DND-41 (cell line): ENCODE results near the gene ZNF71.

Source experiments
- ATAC-seq: fragments of 200-7000 bp; cut with Tn5 transposase; 3 replicates; pipeline ENCODE4 v1.9.1; 2021; ENCODE audit warnings: low read depth; ENCODE audit not compliant: insufficient read depth
- DNase-seq: peaks from one replicate; pipeline ENCODE4 v3.0.0-alpha.2; 2020
- H2AFZ ChIP-seq: 2 replicates; pipeline ENCODE4 v1.6.0; 2012; ENCODE audit warnings: low read depth, low read length
- H3K27ac ChIP-seq: 2 replicates; pipeline ENCODE4 v1.5.1; 2012; ENCODE audit warnings: low read length, inconsistent platforms
- H3K27me3 ChIP-seq: fragments of 200-600 bp; sonication (generic); 2 replicates; pipeline ENCODE4 v1.6.0; 2012; ENCODE audit warnings: low read length, mild to moderate bottlenecking, inconsistent platforms; ENCODE audit not compliant: insufficient read depth, poor library complexity
- H3K36me3 ChIP-seq: 2 replicates; pipeline ENCODE4 v1.5.1; 2012; ENCODE audit warnings: low read length, inconsistent platforms; ENCODE audit not compliant: insufficient read depth
- H3K4me1 ChIP-seq: 2 replicates; pipeline ENCODE4 v1.5.1; 2012; ENCODE audit warnings: mild to moderate bottlenecking, low read length; ENCODE audit not compliant: insufficient read depth
- H3K4me2 ChIP-seq: 2 replicates; pipeline ENCODE4 v1.6.0; 2012; ENCODE audit warnings: mild to moderate bottlenecking, moderate library complexity, low read length, inconsistent platforms; ENCODE audit not compliant: insufficient read depth
- H3K4me3 ChIP-seq, 2 experiments: fragments of 200-600 bp in 1 of 2; shearing (Covaris generic) in 1 of 2; 2 replicates each; pipeline ENCODE4 v1.5.1; 2012 to 2016; ENCODE audit warnings: inconsistent platforms in 2 of 2, low read length in 2 of 2, mild to moderate bottlenecking in 2 of 2, low read depth in 1 of 2, moderate library complexity in 1 of 2
- H3K79me2 ChIP-seq: 2 replicates; pipeline ENCODE4 v1.6.0; 2012; ENCODE audit warnings: low read length, inconsistent platforms; ENCODE audit not compliant: insufficient read depth
- H3K9ac ChIP-seq: 2 replicates; pipeline ENCODE4 v1.6.0; 2012; ENCODE audit warnings: low read depth, mild to moderate bottlenecking, inconsistent platforms, low read length, moderate library complexity
- H3K9me3 ChIP-seq: 2 replicates; pipeline ENCODE4 v1.5.1; 2012; ENCODE audit warnings: low read length, moderate library complexity, mild to moderate bottlenecking, inconsistent platforms; ENCODE audit not compliant: insufficient read depth, severe bottlenecking
- H4K20me1 ChIP-seq: 2 replicates; pipeline ENCODE4 v1.6.0; 2012; ENCODE audit warnings: low read length; ENCODE audit not compliant: insufficient read depth
- EZH2 ChIP-seq: IDR thresholded peaks from 3 replicates; pipeline ENCODE4 v1.6.1; 2012; ENCODE audit warnings: borderline replicate concordance, low read depth, mild to moderate bottlenecking, moderate library complexity, low read length, inconsistent platforms; ENCODE audit not compliant: severe bottlenecking
- TF ChIP-seq, protein P1 (sequence below): IDR thresholded peaks from 2 replicates; pipeline ENCODE4 v1.5.1; 2012; ENCODE audit warnings: borderline replicate concordance, low read length, moderate library complexity, mild to moderate bottlenecking; ENCODE audit not compliant: poor library complexity, severe bottlenecking; ENCODE audit errors: extremely low read depth

ZNF71 gene

DNA sequence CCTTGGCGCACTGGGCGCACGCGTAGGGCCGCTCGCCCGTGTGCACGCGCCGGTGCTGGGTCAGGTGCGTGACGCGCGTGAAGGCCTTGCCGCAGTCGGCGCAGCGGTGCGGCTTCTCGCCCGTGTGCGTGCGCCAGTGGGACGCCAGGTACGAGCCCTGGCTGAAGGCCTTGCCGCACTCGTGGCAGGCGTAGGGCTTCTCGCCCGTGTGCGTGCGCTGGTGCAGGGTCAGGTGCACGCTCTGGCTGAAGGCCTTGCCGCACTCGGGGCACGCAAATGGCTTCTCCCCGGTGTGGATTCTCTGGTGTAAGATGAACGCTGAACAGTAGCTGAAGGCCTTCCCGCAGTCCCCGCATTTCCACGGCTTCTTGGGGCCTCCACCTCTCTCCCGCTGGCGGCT, 69.4 kb downstream of the ZNF71 start:
- Histone ChIP-seq H4K20me1 (no peaks in the 10 kb centered on the region), H3K36me3 (no peaks in the 10 kb centered on the region), H3K9ac (no peak overlapping the region), H3K4me1 (no peaks in the 10 kb centered on the region), H3K4me2 (no peak overlapping the region), H3K4me3 (no peak overlapping the region), H2AFZ (no peak overlapping the region), H3K27ac (no peak overlapping the region), H3K79me2 (no peaks in the 10 kb centered on the region), H3K9me3 (peaks cover 5% of the 10 kb centered on the region), H3K27me3 (no peaks in the 10 kb centered on the region)
- ATAC-seq = no peak
- DNase-seq = no peak
- no peak for TF ChIP-seq EZH2
- TF ChIP-seq, protein P1, sequence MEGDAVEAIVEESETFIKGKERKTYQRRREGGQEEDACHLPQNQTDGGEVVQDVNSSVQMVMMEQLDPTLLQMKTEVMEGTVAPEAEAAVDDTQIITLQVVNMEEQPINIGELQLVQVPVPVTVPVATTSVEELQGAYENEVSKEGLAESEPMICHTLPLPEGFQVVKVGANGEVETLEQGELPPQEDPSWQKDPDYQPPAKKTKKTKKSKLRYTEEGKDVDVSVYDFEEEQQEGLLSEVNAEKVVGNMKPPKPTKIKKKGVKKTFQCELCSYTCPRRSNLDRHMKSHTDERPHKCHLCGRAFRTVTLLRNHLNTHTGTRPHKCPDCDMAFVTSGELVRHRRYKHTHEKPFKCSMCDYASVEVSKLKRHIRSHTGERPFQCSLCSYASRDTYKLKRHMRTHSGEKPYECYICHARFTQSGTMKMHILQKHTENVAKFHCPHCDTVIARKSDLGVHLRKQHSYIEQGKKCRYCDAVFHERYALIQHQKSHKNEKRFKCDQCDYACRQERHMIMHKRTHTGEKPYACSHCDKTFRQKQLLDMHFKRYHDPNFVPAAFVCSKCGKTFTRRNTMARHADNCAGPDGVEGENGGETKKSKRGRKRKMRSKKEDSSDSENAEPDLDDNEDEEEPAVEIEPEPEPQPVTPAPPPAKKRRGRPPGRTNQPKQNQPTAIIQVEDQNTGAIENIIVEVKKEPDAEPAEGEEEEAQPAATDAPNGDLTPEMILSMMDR = no peak

DNA sequence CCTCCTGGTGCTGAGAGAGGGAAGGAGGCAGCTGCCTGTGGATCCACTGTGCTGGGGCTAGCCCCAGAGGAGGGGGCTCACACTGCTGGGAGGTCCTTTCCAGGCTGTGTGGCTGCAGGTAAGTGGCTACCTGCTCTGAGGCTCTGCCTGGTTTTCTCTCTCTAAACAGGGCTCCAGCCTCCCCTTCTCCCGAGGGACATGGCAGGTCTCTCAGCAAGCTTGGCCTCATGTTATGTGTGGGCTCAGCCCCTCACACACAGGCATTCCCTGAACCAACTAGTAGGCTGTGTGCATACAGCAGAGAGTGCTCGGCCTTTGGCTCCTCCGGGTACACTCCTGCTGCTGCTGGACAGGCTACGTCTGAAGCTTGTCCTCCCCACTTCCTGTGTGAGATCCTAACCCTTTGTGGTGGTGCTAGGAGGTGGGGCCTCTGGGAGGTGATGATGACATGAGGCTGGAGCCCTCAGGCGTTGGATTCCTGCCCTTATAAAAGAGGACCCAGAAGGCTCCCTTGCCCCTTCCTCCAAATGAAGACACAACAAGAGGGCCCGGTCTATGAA, 72.3 kb downstream of the ZNF71 start:
- Histone ChIP-seq H3K79me2 (no peaks in the 10 kb centered on the region), H2AFZ (no peak overlapping the region), H3K27me3 (no peaks in the 10 kb centered on the region), H3K27ac (no peak overlapping the region), H3K4me2 (no peak overlapping the region), H3K9me3 (peaks cover 9% of the 10 kb centered on the region), H3K4me1 (no peaks in the 10 kb centered on the region), H3K9ac (no peak overlapping the region), H3K4me3 (no peak overlapping the region), H3K36me3 (no peaks in the 10 kb centered on the region), H4K20me1 (no peaks in the 10 kb centered on the region)
- ATAC-seq = no peak
- DNase-seq = no peak
- TF ChIP-seq EZH2 = no peak
- TF ChIP-seq, protein P1 = no peak

DNA sequence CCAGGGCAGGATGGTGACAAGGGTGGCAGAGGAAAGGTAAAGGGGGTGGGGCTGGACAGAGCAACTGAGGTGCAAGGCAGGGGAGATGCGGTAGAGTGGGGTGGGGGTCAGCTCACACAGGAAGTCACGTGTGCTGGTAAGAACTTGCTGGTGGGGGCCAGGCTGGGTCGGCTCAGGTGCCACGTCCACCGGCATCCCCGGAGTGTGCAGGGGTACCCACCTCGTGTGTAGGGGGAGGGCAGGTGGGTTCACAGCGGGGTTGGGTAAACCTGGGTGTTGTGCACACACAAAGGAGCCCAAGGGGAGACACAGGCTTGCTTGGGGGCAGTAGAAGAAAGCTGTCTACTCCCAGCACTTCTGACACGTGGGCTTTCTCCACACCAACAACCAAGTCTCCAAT, 73.6 kb downstream of the ZNF71 start:
- ATAC-seq (no peak), DNase-seq (no peak)
- no peaks in the 10 kb centered on the region for H3K4me1 ChIP-seq
- no peak overlapping the region for H3K9ac ChIP-seq
- H3K79me2 ChIP-seq = no peaks in the 10 kb centered on the region
- TF ChIP-seq, protein P1 = no peak
- H3K4me3 ChIP-seq = no peak overlapping the region
- no peaks in the 10 kb centered on the region for H3K36me3 ChIP-seq
- H3K9me3 ChIP-seq = peaks cover 9% of the 10 kb centered on the region
- no peaks in the 10 kb centered on the region for H4K20me1 ChIP-seq
- H3K27me3 ChIP-seq = no peaks in the 10 kb centered on the region
- H3K4me2 ChIP-seq = no peak overlapping the region
- no peak overlapping the region for H3K27ac ChIP-seq
- no peak overlapping the region for H2AFZ ChIP-seq
